Measurements from ENCODE around the gene IL6ST.
"Not testable (repeated sequence)": the region's sequence is repeated elsewhere in the genome, so short reads cannot be mapped to it uniquely, and the experiment has no call there.

GRCh38 chr5:55990895-55991294 is 3.9 kb downstream of the IL6ST start:
- TF ChIP-seq, protein P1, sequence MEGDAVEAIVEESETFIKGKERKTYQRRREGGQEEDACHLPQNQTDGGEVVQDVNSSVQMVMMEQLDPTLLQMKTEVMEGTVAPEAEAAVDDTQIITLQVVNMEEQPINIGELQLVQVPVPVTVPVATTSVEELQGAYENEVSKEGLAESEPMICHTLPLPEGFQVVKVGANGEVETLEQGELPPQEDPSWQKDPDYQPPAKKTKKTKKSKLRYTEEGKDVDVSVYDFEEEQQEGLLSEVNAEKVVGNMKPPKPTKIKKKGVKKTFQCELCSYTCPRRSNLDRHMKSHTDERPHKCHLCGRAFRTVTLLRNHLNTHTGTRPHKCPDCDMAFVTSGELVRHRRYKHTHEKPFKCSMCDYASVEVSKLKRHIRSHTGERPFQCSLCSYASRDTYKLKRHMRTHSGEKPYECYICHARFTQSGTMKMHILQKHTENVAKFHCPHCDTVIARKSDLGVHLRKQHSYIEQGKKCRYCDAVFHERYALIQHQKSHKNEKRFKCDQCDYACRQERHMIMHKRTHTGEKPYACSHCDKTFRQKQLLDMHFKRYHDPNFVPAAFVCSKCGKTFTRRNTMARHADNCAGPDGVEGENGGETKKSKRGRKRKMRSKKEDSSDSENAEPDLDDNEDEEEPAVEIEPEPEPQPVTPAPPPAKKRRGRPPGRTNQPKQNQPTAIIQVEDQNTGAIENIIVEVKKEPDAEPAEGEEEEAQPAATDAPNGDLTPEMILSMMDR (IDR thresholded peaks at IDR 0.05; ENCODE audit: low read depth, low read length), result not testable (repeated sequence)
- TF ChIP-seq EZH2phosphoT487 (IDR thresholded peaks at IDR 0.05; ENCODE audit: low read depth), result not testable (repeated sequence)
